ENCODE measurements around the gene LGI2. TPM values are rescaled to one million over a fixed set of nuclear protein-coding genes. Genes with fewer than 3 reads are reported as not detected.
"Not testable (repeated sequence)": the region's sequence is repeated elsewhere in the genome, so short reads cannot be mapped to it uniquely, and the experiment has no call there.

The LGI2 gene
- total RNA-seq, 2 donors from 2014 or later, result 3.7 to 4.0 TPM

DNA sequence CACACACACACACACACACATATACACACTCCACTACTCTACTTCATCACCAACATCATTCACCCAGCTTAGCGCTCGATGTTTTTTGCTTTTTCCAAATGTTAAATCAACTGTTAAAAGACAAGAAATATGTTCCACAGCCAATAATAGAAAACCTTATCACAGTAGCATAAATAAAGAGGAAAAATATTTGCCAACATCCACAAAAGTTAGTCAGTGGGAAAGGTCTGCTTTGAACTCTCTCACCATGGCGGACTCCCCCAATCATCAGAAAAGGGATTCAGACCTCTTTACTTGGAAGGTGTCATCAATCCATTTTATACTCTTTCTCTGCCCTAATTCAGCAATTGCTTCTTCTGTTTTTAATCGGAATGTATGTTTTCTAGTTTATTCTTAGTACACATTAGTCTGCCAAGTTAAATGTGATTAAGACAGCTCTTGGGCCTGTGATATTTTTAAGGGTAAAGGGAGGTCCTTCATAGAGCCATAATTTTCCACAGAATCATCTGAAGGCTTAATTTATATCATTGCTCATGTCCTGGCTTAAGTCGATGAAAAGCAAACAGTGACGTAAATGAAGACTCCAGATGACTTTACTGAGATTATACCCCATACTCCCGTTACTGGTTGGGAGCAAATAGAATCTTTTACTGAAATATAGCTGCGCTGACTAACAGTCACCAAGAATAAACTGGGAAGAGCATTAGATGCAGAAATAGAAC, 29.7 kb upstream of the LGI2 start:
- Histone ChIP-seq H3K4me1 (ENCODE audit: control insufficient read depth in 1 of 2, low read depth in 2 of 2) (peaks cover 9 to 27% of the 10 kb centered on the region in 2 donors), H3K36me3 (no peaks in the 10 kb centered on the region), H3K27ac (peak overlapping the region; percentile 51 to 73), H3K27me3 (replicated peaks; ENCODE audit: insufficient read depth) (no peaks in the 10 kb centered on the region), H3K9me3 (no peaks in the 10 kb centered on the region), H3K4me3 (peak overlapping the region; percentile 41)
- DNase-seq (ENCODE audit: low spot score) (no peak), ATAC-seq (ENCODE audit: insufficient number of reproducible peaks, low FRiP score, low read depth) (peak; percentile 71)
- TF ChIP-seq, protein P1, sequence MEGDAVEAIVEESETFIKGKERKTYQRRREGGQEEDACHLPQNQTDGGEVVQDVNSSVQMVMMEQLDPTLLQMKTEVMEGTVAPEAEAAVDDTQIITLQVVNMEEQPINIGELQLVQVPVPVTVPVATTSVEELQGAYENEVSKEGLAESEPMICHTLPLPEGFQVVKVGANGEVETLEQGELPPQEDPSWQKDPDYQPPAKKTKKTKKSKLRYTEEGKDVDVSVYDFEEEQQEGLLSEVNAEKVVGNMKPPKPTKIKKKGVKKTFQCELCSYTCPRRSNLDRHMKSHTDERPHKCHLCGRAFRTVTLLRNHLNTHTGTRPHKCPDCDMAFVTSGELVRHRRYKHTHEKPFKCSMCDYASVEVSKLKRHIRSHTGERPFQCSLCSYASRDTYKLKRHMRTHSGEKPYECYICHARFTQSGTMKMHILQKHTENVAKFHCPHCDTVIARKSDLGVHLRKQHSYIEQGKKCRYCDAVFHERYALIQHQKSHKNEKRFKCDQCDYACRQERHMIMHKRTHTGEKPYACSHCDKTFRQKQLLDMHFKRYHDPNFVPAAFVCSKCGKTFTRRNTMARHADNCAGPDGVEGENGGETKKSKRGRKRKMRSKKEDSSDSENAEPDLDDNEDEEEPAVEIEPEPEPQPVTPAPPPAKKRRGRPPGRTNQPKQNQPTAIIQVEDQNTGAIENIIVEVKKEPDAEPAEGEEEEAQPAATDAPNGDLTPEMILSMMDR (IDR thresholded peaks at IDR 0.05), result no peak

DNA sequence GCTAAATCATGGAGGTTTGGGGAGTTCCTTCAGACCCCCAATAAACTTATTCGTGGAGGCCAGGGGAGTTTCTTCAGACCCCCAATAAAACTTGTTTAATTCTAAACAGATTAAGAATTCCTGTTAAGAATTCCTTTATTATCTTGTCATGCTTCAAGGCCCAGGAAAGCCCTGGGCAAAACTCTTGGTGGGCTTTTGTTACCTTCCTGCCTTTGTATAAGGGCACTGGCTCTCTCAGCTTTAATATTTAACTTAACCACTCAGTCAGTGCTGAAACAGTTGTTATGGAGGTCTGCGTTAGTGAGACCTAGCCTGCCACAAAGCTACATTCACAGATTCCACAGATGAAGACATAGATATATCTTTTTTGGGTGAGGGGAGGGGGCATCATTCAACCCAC, 29.0 kb upstream of the LGI2 start:
- peak overlapping the region; percentile 62 to 73 for H3K27ac ChIP-seq
- TF ChIP-seq, protein P1 (IDR thresholded peaks at IDR 0.05), result no peak
- ATAC-seq (ENCODE audit: insufficient number of reproducible peaks, low FRiP score, low read depth) (no peak), DNase-seq (ENCODE audit: low spot score) (no peak)
- H3K9me3 ChIP-seq, result no peaks in the 10 kb centered on the region
- H3K27me3 ChIP-seq (replicated peaks; ENCODE audit: insufficient read depth), result no peaks in the 10 kb centered on the region
- H3K4me1 ChIP-seq (ENCODE audit: control insufficient read depth in 1 of 2, low read depth in 2 of 2), result peaks cover 9 to 27% of the 10 kb centered on the region in 2 donors
- H3K4me3 ChIP-seq, result no peak overlapping the region
- no peaks in the 10 kb centered on the region for H3K36me3 ChIP-seq

GRCh38 chr4:25058796-25059195, 28.1 kb upstream of the LGI2 start:
- H3K4me3 ChIP-seq, result no peak overlapping the region
- H3K27ac ChIP-seq, result no peak overlapping the region
- H3K9me3 ChIP-seq, result no peaks in the 10 kb centered on the region
- no peaks in the 10 kb centered on the region for H3K27me3 ChIP-seq (replicated peaks; ENCODE audit: insufficient read depth)
- peaks cover 9 to 27% of the 10 kb centered on the region in 2 donors for H3K4me1 ChIP-seq (ENCODE audit: control insufficient read depth in 1 of 2, low read depth in 2 of 2)
- TF ChIP-seq, protein P1 (IDR thresholded peaks at IDR 0.05), result no peak
- DNase-seq (ENCODE audit: low spot score) (no peak), ATAC-seq (ENCODE audit: insufficient number of reproducible peaks, low FRiP score, low read depth) (no peak)
- H3K36me3 ChIP-seq, result no peaks in the 10 kb centered on the region

DNA sequence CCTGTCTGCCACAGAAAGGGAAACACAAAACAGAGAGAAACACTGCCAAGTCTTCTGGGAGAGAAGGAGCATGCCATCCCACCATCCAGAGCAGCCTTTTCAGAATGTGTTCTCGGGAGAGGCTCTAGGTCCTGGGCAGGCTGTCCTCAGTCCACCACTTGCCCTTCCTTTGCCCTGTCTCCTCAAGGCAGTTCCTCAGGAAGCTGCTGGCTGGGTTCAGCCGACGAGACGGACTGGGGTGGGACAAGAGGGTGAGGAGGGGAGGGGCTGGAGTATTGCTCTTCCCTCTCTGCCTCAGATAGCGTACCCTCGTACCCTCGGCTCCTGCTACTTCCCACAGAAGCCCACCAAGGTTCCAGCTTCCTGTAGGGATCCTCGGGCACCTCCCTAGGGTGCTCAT, 26.6 kb upstream of the LGI2 start:
- H3K27ac ChIP-seq, result no peak overlapping the region

GRCh38 chr4:25052037-25052436, 21.3 kb upstream of the LGI2 start:
- not testable (repeated sequence) for H3K36me3 ChIP-seq; DNase-seq (ENCODE audit: low spot score); H3K27ac ChIP-seq; H3K27me3 ChIP-seq (replicated peaks; ENCODE audit: insufficient read depth); H3K4me1 ChIP-seq (ENCODE audit: control insufficient read depth in 1 of 2, low read depth in 2 of 2); H3K4me3 ChIP-seq; ATAC-seq (ENCODE audit: insufficient number of reproducible peaks, low FRiP score, low read depth); H3K9me3 ChIP-seq

More for the DNA sequence above, 26.6 kb upstream of the LGI2 start:
- Histone ChIP-seq H3K27me3 (replicated peaks; ENCODE audit: insufficient read depth) (no peaks in the 10 kb centered on the region), H3K9me3 (no peaks in the 10 kb centered on the region), H3K4me3 (no peak overlapping the region), H3K4me1 (ENCODE audit: control insufficient read depth in 1 of 2, low read depth in 2 of 2) (peaks cover 9 to 27% of the 10 kb centered on the region in 2 donors), H3K36me3 (no peaks in the 10 kb centered on the region)
- ATAC-seq (ENCODE audit: insufficient number of reproducible peaks, low FRiP score, low read depth) (no peak), DNase-seq (ENCODE audit: low spot score) (no peak)
- TF ChIP-seq, protein P1 (IDR thresholded peaks at IDR 0.05), result no peak

GRCh38 chr4:25051534-25051933, 20.8 kb upstream of the LGI2 start:
- no peak for DNase-seq (ENCODE audit: low spot score)
- no peaks in the 10 kb centered on the region for H3K9me3 ChIP-seq
- H3K27ac ChIP-seq, result no peak overlapping the region
- TF ChIP-seq, protein P1 (IDR thresholded peaks at IDR 0.05), result no peak
- ATAC-seq (ENCODE audit: insufficient number of reproducible peaks, low FRiP score, low read depth), result no peak
- H3K27me3 ChIP-seq (replicated peaks; ENCODE audit: insufficient read depth), result no peaks in the 10 kb centered on the region
- no peaks in the 10 kb centered on the region for H3K4me1 ChIP-seq (ENCODE audit: control insufficient read depth in 1 of 2, low read depth in 2 of 2)
- H3K36me3 ChIP-seq, result no peaks in the 10 kb centered on the region
- no peak overlapping the region for H3K4me3 ChIP-seq
